IMR-90 (cell line): ENCODE results near the gene OPN1SW.
A peak's percentile ranks its signal among the peaks of the same experiment; 100 is the strongest.

Experiments used
- CHD1 ChIP-seq: IDR thresholded peaks from 2 replicates; pipeline ENCODE4 v1.6.1; 2012; ENCODE audit warnings: low read depth, low read length, improper control_type of control experiment
- CTCF ChIP-seq: conservative IDR thresholded peaks from 2 replicates; pipeline ENCODE4 v1.5.1; 2012; ENCODE audit warnings: mild to moderate bottlenecking, low read depth, low read length, improper control_type of control experiment
- ELK1 ChIP-seq: fragments of 150-350 bp; IDR thresholded peaks from 2 replicates; pipeline ENCODE4 v1.6.1; 2016; ENCODE audit warnings: low read depth, mild to moderate bottlenecking, low read length, moderate library complexity, borderline replicate concordance
- MAFK ChIP-seq: IDR thresholded peaks from 2 replicates; pipeline ENCODE4 v1.6.1; 2012; ENCODE audit warnings: low read depth, low read length, improper control_type of control experiment
- MXI1 ChIP-seq: IDR thresholded peaks from 2 replicates; pipeline ENCODE4 v1.6.1; 2012; ENCODE audit warnings: low read depth, mild to moderate bottlenecking, low read length, moderate library complexity, borderline replicate concordance
- POLR2A ChIP-seq: IDR thresholded peaks from 2 replicates; pipeline ENCODE4 v1.6.1; 2012; ENCODE audit warnings: mild to moderate bottlenecking, low read depth, low read length
- RAD21 ChIP-seq: IDR thresholded peaks from 2 replicates; pipeline ENCODE4 v1.6.1; 2012; ENCODE audit warnings: low read length, improper control_type of control experiment
- RCOR1 ChIP-seq: IDR thresholded peaks from 2 replicates; pipeline ENCODE4 v1.6.1; 2012; ENCODE audit warnings: mild to moderate bottlenecking, low read length, improper control_type of control experiment; ENCODE audit not compliant: insufficient replicate concordance
- SMC3 ChIP-seq: fragments of 150-350 bp; IDR thresholded peaks from 2 replicates; pipeline ENCODE4 v1.6.1; 2016; ENCODE audit warnings: low read depth, mild to moderate bottlenecking, antibody characterized with exemption, low read length, moderate library complexity
- USF2 ChIP-seq: fragments of 150-350 bp; IDR thresholded peaks from 2 replicates; pipeline ENCODE4 v1.6.1; 2017; ENCODE audit warnings: mild to moderate bottlenecking, antibody characterized with exemption, low read length, low read depth

- TF ChIP-seq CTCF: no peak
- TF ChIP-seq MXI1: no peak
- no peak for TF ChIP-seq POLR2A
- no peak for TF ChIP-seq SMC3
- TF ChIP-seq CHD1: no peak
- no peak for TF ChIP-seq RAD21
- no peak for TF ChIP-seq ELK1
- TF ChIP-seq MAFK: no peak
- TF ChIP-seq USF2: peak; percentile 23; the same call in 1 of the 2 replicates
- no peak for TF ChIP-seq RCOR1
Observed at GRCh38 chr7:128725531-128725930, 50.1 kb downstream of the OPN1SW start.
